ENCODE data around the gene C1orf35.

C1orf35 gene

GRCh38 chr1:228062085-228062791 lies 40.9 kb downstream of the C1orf35 start:
- no peak for DNase-seq

GRCh38 chr1:228061411-228062084 lies 41.6 kb downstream of the C1orf35 start:
- DNase-seq = no peak

- no peak for DNase-seq
These were observed 42.5 kb downstream of the C1orf35 start for GRCh38 chr1:228060458-228061190.

GRCh38 chr1:228059634-228060457 lies 43.3 kb downstream of the C1orf35 start:
- DNase-seq = peak; percentile 99

GRCh38 chr1:228058949-228059633 lies 44.0 kb downstream of the C1orf35 start:
- DNase-seq = peak; percentile 87

GRCh38 chr1:228058172-228058948 lies 44.8 kb downstream of the C1orf35 start:
- no peak for DNase-seq

Measured in DMS153 (cell line).